ENCODE measurements around the gene NARS2. TPM values are rescaled to one million over a fixed set of nuclear protein-coding genes. Genes with fewer than 3 reads are reported as not detected.

The NARS2 gene
- total RNA-seq, 2 donors from 2014 or later = 9.8 to 11.7 TPM

DNA sequence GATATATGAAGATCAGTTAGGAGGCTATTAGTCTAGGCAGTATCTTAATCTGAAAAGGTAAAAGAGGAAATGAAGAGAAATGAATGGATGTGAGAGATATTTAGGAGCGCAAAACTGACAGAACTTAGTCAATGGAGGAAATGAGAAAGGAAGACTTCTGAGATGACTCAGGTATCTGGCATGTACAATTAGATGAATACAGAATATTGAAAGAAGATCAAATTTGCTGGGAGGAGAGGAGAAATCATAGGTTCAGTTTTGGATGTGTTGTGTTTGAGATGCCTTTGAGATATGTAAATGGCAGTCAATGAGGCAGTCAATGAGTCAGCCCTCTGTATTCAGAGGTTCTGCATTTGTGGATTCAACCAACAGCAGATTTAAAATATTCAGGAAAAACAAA, 114.2 kb downstream of the NARS2 start:
- DNase-seq (ENCODE audit: low spot score) = no peak

GRCh38 chr11:78459738-78460137, 114.9 kb downstream of the NARS2 start:
- intact Hi-C loops (cut with DNase I) = no loop called here
- DNase-seq (ENCODE audit: low spot score) = no peak

More for the DNA sequence above, 114.2 kb downstream of the NARS2 start:
- intact Hi-C loops (cut with DNase I) = no loop called here

DNA sequence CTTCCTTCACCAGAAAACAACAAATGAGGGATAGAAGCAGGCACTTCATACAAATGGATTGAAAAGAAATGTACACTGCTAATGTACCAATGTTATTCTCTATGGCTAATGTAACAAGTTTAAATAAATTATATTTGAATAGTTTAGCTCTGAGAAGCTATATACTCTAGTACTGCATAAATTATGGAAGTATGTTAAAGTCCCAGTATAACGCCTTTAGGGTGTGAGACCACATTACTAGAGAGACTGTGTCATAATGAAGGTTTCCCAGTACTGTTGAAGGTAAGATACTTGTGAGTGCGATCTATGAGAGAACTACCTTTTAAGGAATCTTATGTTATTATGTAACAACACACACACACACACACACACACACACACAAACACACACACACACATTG, 117.2 kb downstream of the NARS2 start:
- intact Hi-C loops (cut with DNase I) = no loop called here
- DNase-seq (ENCODE audit: low spot score) = no peak

GRCh38 chr11:78453140-78453935, 121.3 kb downstream of the NARS2 start:
- intact Hi-C loops (cut with DNase I) = no loop called here
- DNase-seq (ENCODE audit: low spot score) = no peak

DNA sequence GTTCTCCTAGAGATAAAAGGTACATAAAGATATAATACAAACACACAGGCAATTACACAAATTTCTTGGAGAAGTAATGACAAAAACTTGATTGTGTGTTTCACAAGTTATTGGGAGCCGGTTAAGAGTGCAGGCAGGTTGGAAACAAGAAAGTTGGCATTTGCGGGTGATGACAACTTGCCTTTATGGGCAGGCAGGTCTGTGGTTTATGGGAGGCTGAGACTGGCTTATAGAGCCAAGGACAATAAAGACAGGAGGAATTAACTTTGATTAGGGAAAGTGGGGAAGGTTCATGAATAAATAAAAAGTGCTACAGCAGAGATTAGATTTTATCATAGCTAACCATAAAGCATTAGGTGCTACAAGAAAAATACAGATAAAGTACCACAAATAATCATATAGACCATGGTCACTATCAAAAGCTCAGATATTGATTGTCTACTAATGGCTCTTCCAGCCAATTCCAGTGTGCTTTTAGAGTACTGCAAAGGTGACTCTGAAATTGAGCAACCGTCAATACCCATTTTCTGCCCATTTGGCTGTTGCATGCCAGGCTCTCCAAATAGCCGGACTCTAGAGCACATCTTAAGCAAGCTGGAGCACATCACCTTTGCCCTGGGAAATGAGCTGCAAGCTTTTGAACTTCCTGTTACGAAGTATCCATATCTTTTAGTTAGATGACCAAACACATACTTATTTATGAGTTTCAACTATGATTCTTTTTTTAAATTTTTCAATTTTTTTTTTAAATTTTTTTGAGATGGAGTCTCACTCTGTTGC, 123.1 kb downstream of the NARS2 start:
- DNase-seq (ENCODE audit: low spot score) = no peak
- intact Hi-C loops (cut with DNase I) = no loop called here

GRCh38 chr11:78450866-78451265, 123.8 kb downstream of the NARS2 start:
- intact Hi-C loops (cut with DNase I) = no loop called here
- DNase-seq (ENCODE audit: low spot score) = no peak

GRCh38 chr11:78449866-78450265, 124.8 kb downstream of the NARS2 start:
- no peak for DNase-seq (ENCODE audit: low spot score)
- intact Hi-C loops (cut with DNase I) = no loop called here

DNA sequence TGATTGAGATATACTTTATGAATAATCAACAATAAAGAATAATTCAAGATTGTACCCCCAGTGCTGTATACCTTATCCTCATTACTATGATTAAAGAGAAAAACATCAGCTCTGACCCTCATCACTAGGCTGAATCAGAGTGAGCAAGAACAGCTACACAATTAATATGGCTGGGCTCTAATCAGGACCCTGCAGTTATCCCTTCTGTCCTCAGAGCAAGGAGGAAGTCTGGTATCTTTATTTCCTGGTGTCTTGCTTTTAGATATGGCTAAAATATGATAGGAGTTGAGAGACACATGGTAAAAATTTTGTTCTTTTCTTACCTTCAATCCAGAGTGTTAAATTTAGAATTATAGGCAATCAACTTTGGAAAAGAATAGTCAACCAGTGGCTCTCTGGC, 128.5 kb downstream of the NARS2 start:
- intact Hi-C loops (cut with DNase I) = no loop called here
- no peak for DNase-seq (ENCODE audit: low spot score)

- DNase-seq (ENCODE audit: low spot score) = no peak
- intact Hi-C loops (cut with DNase I) = no loop called here
Measured at GRCh38 chr11:78444726-78445125, 129.9 kb downstream of the NARS2 start.

DNA sequence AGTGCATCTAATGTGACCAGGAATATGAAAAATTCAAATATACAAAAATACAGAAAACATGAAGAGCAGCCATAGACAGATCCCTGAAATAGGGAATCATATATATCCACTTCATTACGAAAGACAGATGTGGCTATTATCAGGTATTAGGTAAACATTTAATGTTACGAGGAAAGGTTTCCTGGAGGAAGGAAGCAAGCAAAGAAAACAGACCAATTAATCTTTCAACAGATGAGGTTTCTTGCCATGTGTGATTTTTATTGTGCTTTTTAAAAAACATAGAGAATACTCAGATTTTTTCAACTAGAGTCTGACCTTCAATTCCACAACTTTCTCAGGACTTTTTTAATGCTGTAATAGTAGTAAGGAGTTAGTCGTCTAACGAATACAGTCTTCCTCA, 132.7 kb downstream of the NARS2 start:
- DNase-seq (ENCODE audit: low spot score) = no peak
- intact Hi-C loops (cut with DNase I) = no loop called here

- intact Hi-C loops (cut with DNase I) = no loop called here
- no peak for DNase-seq (ENCODE audit: low spot score)
Measured at GRCh38 chr11:78438298-78438975, 136.2 kb downstream of the NARS2 start.

DNA sequence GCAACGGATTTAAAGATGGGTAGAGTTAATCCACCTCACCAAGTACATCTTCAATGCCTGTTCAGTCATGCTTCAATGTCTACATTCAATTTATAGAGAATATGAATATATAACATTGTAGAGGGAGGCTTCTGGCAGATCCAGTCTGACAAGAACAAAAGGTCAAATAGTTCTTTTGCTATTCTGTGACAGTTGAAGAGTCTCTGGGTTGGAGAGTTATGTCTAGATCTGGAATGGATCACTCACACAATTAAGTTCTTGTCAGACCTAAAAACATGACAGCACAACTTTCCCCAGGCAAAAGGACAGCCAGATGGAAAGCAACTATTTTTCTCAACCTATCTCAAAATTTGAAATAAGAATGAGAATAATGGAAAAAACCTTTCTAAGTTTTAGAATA, 141.7 kb downstream of the NARS2 start:
- no peak for DNase-seq (ENCODE audit: low spot score)
- intact Hi-C loops (cut with DNase I) = no loop called here

- no peak for DNase-seq (ENCODE audit: low spot score)
- intact Hi-C loops (cut with DNase I) = no loop called here
Measured at GRCh38 chr11:78432058-78432515, 142.6 kb downstream of the NARS2 start.

DNA sequence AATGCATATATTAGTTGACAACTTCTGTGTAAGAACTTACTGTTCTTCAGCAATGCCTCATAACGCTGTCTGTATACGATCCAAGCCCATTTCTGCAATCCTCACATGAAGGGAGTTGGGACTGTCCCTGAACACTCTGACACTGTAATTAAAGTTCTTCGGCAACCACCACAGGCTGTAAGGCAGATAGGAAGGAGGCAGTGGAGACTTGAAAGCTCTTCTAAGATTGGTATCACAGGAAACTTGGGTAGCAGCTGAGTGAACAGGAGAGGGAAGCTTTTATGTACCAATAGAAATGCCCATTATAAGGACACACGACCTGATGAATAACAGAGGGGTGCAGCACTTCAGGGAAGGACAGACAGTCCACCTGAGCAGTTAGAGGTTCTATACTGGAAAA, 145.0 kb downstream of the NARS2 start:
- intact Hi-C loops (cut with DNase I) = loop anchor here (10.0 kb wide), 2 partner anchors 135 to 415 kb away; no protein-coding TSS in a partner anchor
- no peak for DNase-seq (ENCODE audit: low spot score)

- intact Hi-C loops (cut with DNase I) = loop anchor here (10.0 kb wide), 2 partner anchors 136 to 414 kb away; no protein-coding TSS in a partner anchor
Measured at GRCh38 chr11:78429209-78429608, 145.5 kb downstream of the NARS2 start.

GRCh38 chr11:78428773-78429172, 145.9 kb downstream of the NARS2 start:
- intact Hi-C loops (cut with DNase I) = loop anchor here (10.0 kb wide), 2 partner anchors 136 to 414 kb away; no protein-coding TSS in a partner anchor

More at GRCh38 chr11:78429209-78429608, 145.5 kb downstream of the NARS2 start:
- no peak for DNase-seq (ENCODE audit: low spot score)

DNA sequence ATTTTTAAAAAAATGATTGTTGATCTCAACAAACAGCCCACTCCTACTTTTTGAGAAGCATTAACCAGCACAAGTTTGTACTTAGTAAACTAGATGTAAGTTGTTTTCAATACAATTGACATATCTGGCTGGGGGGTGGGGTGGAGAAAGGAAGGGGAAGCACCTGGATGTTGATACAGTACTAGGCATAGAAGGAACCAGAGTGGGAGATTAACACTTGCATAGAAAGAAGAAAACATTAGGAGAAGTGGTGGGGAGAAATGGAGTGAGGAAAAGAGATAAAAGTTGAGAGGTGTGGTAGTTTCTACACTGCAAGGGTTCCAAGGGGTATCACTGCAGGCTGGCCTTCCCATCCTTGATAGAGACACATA, 146.4 kb downstream of the NARS2 start:
- intact Hi-C loops (cut with DNase I) = loop anchor here (10.0 kb wide), 2 partner anchors 137 to 413 kb away; no protein-coding TSS in a partner anchor
- no peak for DNase-seq (ENCODE audit: low spot score)

More at GRCh38 chr11:78428773-78429172, 145.9 kb downstream of the NARS2 start:
- no peak for DNase-seq (ENCODE audit: low spot score)

GRCh38 chr11:78427615-78428265, 146.9 kb downstream of the NARS2 start:
- intact Hi-C loops (cut with DNase I) = loop anchor here (10.0 kb wide), 2 partner anchors 137 to 413 kb away; no protein-coding TSS in a partner anchor
- DNase-seq (ENCODE audit: low spot score) = no peak

DNA sequence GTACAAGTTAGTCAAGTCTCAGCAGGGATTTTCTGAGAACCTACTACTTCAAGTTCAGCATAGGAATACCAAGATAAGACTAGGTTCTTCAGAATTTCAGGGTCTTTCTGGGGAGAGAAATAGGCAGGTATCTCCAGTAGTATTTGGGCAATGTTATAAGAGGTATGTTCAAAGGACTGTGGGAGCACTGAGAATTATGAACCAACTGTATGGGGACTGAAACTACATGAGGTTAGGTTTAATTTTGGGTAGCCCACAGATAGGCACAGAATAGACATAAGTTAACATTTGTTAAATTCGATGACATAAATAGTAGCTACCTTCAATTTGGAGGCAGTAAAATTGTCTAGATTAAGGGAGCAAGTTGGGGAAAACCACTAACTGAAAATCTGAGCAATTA, 147.8 kb downstream of the NARS2 start:
- intact Hi-C loops (cut with DNase I) = loop anchor here (10.0 kb wide), 2 partner anchors 138 to 412 kb away; no protein-coding TSS in a partner anchor
- no peak for DNase-seq (ENCODE audit: low spot score)
